Measurements from ENCODE around the gene ST6GALNAC3. TPM values are rescaled to one million over a fixed set of nuclear protein-coding genes. Genes with fewer than 3 reads are reported as not detected.

The ST6GALNAC3 gene
- total RNA-seq, 1 experiment from 2014 or later: 0.03 TPM

- Histone ChIP-seq H3K4me1 (ENCODE audit: control insufficient read depth, insufficient read depth, low read length) (no peaks in the 10 kb centered on the region), H3K27me3 (ENCODE audit: control insufficient read depth, insufficient read depth, low read length) (no peaks in the 10 kb centered on the region; the same call in 1 of the 2 replicates), H3K9me3 (ENCODE audit: control insufficient read depth, insufficient read depth, low read depth, low read length) (no peaks in the 10 kb centered on the region), H3K4me3 (ENCODE audit: low read depth in 2 of 2, low read length in 2 of 2) (no peak overlapping the region), H3K27ac (ENCODE audit: low read length) (no peak overlapping the region), H3K36me3 (ENCODE audit: control insufficient read depth, insufficient read depth, low read length) (no peaks in the 10 kb centered on the region)
- BruUV-seq (replicated peaks): no TSS peak
- POLR2A ChIA-PET: interaction anchor here (0.7 kb wide), 1 partner anchor 146 kb away, joined by 3 read pairs; no protein-coding TSS in a partner anchor
- CTCF ChIA-PET: no interaction called here
- intact Hi-C loops (cut with micrococcal nuclease; ENCODE audit: unreplicated experiment) (no loop called here), in situ Hi-C loops (cut with HindIII; ENCODE audit: low pct_unique_long_range_greater_than_20kb, low sequenced_read_pairs) (no loop called here)
- DNase-seq (ENCODE audit: low read depth, low spot score): no peak
- ATAC-seq: no peak
- TF ChIP-seq SIN3A (IDR thresholded peaks at IDR 0.05; ENCODE audit: borderline replicate concordance, insufficient read depth, low read depth, low read length) (no peak), TCF7L2 (IDR thresholded peaks at IDR 0.05; ENCODE audit: low read depth, low read length) (no peak), CTCF (IDR thresholded peaks at IDR 0.05) (no peak), POLR2AphosphoS5 (IDR thresholded peaks at IDR 0.05; ENCODE audit: low read depth, low read length) (no peak)
- TF ChIP-seq, protein P1, sequence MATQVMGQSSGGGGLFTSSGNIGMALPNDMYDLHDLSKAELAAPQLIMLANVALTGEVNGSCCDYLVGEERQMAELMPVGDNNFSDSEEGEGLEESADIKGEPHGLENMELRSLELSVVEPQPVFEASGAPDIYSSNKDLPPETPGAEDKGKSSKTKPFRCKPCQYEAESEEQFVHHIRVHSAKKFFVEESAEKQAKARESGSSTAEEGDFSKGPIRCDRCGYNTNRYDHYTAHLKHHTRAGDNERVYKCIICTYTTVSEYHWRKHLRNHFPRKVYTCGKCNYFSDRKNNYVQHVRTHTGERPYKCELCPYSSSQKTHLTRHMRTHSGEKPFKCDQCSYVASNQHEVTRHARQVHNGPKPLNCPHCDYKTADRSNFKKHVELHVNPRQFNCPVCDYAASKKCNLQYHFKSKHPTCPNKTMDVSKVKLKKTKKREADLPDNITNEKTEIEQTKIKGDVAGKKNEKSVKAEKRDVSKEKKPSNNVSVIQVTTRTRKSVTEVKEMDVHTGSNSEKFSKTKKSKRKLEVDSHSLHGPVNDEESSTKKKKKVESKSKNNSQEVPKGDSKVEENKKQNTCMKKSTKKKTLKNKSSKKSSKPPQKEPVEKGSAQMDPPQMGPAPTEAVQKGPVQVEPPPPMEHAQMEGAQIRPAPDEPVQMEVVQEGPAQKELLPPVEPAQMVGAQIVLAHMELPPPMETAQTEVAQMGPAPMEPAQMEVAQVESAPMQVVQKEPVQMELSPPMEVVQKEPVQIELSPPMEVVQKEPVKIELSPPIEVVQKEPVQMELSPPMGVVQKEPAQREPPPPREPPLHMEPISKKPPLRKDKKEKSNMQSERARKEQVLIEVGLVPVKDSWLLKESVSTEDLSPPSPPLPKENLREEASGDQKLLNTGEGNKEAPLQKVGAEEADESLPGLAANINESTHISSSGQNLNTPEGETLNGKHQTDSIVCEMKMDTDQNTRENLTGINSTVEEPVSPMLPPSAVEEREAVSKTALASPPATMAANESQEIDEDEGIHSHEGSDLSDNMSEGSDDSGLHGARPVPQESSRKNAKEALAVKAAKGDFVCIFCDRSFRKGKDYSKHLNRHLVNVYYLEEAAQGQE (IDR thresholded peaks at IDR 0.05; ENCODE audit: insufficient read depth in 1 of 2, low read depth in 2 of 2, low read length in 1 of 2): no peak
Observed at GRCh38 chr1:76293831-76294230, 219.3 kb downstream of the ST6GALNAC3 start.

- Histone ChIP-seq H3K27ac (ENCODE audit: low read length) (no peak overlapping the region), H3K4me1 (ENCODE audit: control insufficient read depth, insufficient read depth, low read length) (no peaks in the 10 kb centered on the region), H3K4me3 (ENCODE audit: low read depth in 2 of 2, low read length in 2 of 2) (no peak overlapping the region), H3K27me3 (ENCODE audit: control insufficient read depth, insufficient read depth, low read length) (no peaks in the 10 kb centered on the region; the same call in 1 of the 2 replicates), H3K9me3 (ENCODE audit: control insufficient read depth, insufficient read depth, low read depth, low read length) (no peaks in the 10 kb centered on the region), H3K36me3 (ENCODE audit: control insufficient read depth, insufficient read depth, low read length) (no peaks in the 10 kb centered on the region)
- DNase-seq (ENCODE audit: low read depth, low spot score) (no peak), ATAC-seq (no peak)
- POLR2A ChIA-PET: no interaction called here
- intact Hi-C loops (cut with micrococcal nuclease; ENCODE audit: unreplicated experiment) (no loop called here), in situ Hi-C loops (cut with HindIII; ENCODE audit: low pct_unique_long_range_greater_than_20kb, low sequenced_read_pairs) (no loop called here)
- BruUV-seq (replicated peaks): no TSS peak
- CTCF ChIA-PET: no interaction called here
- TF ChIP-seq, protein P1 (IDR thresholded peaks at IDR 0.05; ENCODE audit: insufficient read depth in 1 of 2, low read depth in 2 of 2, low read length in 1 of 2): no peak
- TF ChIP-seq SIN3A (IDR thresholded peaks at IDR 0.05; ENCODE audit: borderline replicate concordance, insufficient read depth, low read depth, low read length): no peak
- no peak for TF ChIP-seq TCF7L2 (IDR thresholded peaks at IDR 0.05; ENCODE audit: low read depth, low read length)
- TF ChIP-seq POLR2AphosphoS5 (IDR thresholded peaks at IDR 0.05; ENCODE audit: low read depth, low read length): no peak
- TF ChIP-seq CTCF (IDR thresholded peaks at IDR 0.05): no peak
Observed at GRCh38 chr1:76294482-76295194, 220.1 kb downstream of the ST6GALNAC3 start.
